Activated CD4-positive, alpha-beta T cell treated with anti-CD3 and anti-CD28 coated beads, Interleukin-2, Interleukin-4, amounts not matched to agents 100 ng/mL and 50 ng/mL, durations not matched to agents 16 hours and 8 hours (primary cell): Measurements from ENCODE around the gene ODF2L.
"Not testable (repeated sequence)": the region's sequence is repeated elsewhere in the genome, so short reads cannot be mapped to it uniquely, and the experiment has no call there.

ENCODE experiments used
- DNase-seq: peaks from one replicate; pipeline ENCODE4 v3.0.0-alpha.2; 2020; ENCODE audit warnings: low spot score

Gene ODF2L

GRCh38 chr1:86382878-86383277 is 13.2 kb downstream of the ODF2L start:
- no peak for DNase-seq

GRCh38 chr1:86381223-86381622 is 14.9 kb downstream of the ODF2L start:
- DNase-seq, result no peak

GRCh38 chr1:86380257-86380861 is 15.8 kb downstream of the ODF2L start:
- peak; percentile 33 for DNase-seq

- no peak for DNase-seq
Measured at GRCh38 chr1:86378813-86379212, 17.3 kb downstream of the ODF2L start.

- no peak for DNase-seq
Measured at GRCh38 chr1:86377341-86377740, 18.8 kb downstream of the ODF2L start.

- DNase-seq, result no peak
Measured at GRCh38 chr1:86375688-86376087, 20.4 kb downstream of the ODF2L start.

GRCh38 chr1:86370601-86371022 is 25.5 kb downstream of the ODF2L start:
- no peak for DNase-seq

- DNase-seq, result no peak
Measured at GRCh38 chr1:86365896-86366295, 30.2 kb downstream of the ODF2L start.

- DNase-seq, result no peak
Measured at GRCh38 chr1:86362807-86363206, 33.3 kb downstream of the ODF2L start.

- DNase-seq, result no peak
Measured at GRCh38 chr1:86357796-86358195, 38.3 kb downstream of the ODF2L start.

GRCh38 chr1:86356247-86356646 is 39.9 kb downstream of the ODF2L start:
- no peak for DNase-seq

GRCh38 chr1:86352086-86352485 is 44.0 kb downstream of the ODF2L start:
- no peak for DNase-seq

GRCh38 chr1:86350230-86350629 is 45.9 kb downstream of the ODF2L start:
- not testable (repeated sequence) for DNase-seq

GRCh38 chr1:86346388-86346787 is 49.7 kb downstream of the ODF2L start:
- DNase-seq, result no peak

GRCh38 chr1:86345042-86345441 is 51.1 kb downstream of the ODF2L start:
- DNase-seq, result no peak

- DNase-seq, result no peak
Measured at GRCh38 chr1:86339906-86340305, 56.2 kb downstream of the ODF2L start.

- no peak for DNase-seq
Measured at GRCh38 chr1:86339014-86339812, 56.9 kb downstream of the ODF2L start.

- no peak for DNase-seq
Measured at GRCh38 chr1:86335916-86336315, 60.2 kb downstream of the ODF2L start.

GRCh38 chr1:86325264-86325663 is 70.9 kb downstream of the ODF2L start:
- no peak for DNase-seq

GRCh38 chr1:86324130-86324822 is 71.8 kb downstream of the ODF2L start:
- DNase-seq, result no peak

GRCh38 chr1:86322241-86322640 is 73.9 kb downstream of the ODF2L start:
- no peak for DNase-seq

- no peak for DNase-seq
Measured at GRCh38 chr1:86318436-86318835, 77.7 kb downstream of the ODF2L start.

GRCh38 chr1:86317926-86318325 is 78.2 kb downstream of the ODF2L start:
- no peak for DNase-seq
